Gastrocnemius medialis (tissue), 4 donors: Measurements from ENCODE around the gene BMPER. TPM values are rescaled to one million over a fixed set of nuclear protein-coding genes. Genes with fewer than 3 reads are reported as not detected.
A peak's percentile ranks its signal among the peaks of the same experiment; 100 is the strongest.

Experiments used
- ATAC-seq, 2 donors: fragments of 150-250 bp; one replicate each; pipeline ENCODE4 v1.9.1; 2016
- DNase-seq, 2 donors: peaks; one replicate each; pipeline ENCODE4 v3.0.0-alpha.2; 2019
- H3K27ac ChIP-seq, 4 donors: fragments of 200-600 bp; sonication (generic); 1 replicate in 1 of 4; 2 replicates in 3 of 4; pipeline ENCODE4 v1.5.1; 2016 to 2018; ENCODE audit warnings: mild to moderate bottlenecking in 2 of 4, moderate library complexity in 1 of 4
- H3K27me3 ChIP-seq, 3 donors: fragments of 200-600 bp; sonication (generic) in 2 of 3; 1 replicate in 1 of 3; 2 replicates in 2 of 3; pipeline versions ENCODE4 v1.5.1 to v1.6.0; 2016 to 2019; ENCODE audit warnings: mild to moderate bottlenecking in 1 of 3, moderate library complexity in 1 of 3
- H3K36me3 ChIP-seq, 2 donors: fragments of 200-600 bp; sonication (generic) in 1 of 2; one replicate each; pipeline ENCODE4 v1.5.1; 2017 to 2018
- H3K4me1 ChIP-seq, 2 donors: fragments of 200-600 bp; sonication (generic) in 1 of 2; one replicate each; pipeline ENCODE4 v1.5.1; 2016 to 2017; ENCODE audit warnings: mild to moderate bottlenecking in 2 of 2
- H3K4me3 ChIP-seq, 4 donors: fragments of 200-600 bp; sonication (generic) in 3 of 4; 1 replicate in 1 of 4; 2 replicates in 3 of 4; pipeline ENCODE4 v1.5.1; 2016 to 2019; ENCODE audit warnings: mild to moderate bottlenecking in 2 of 4
- H3K9me3 ChIP-seq, 3 donors: fragments of 200-600 bp; sonication (generic) in 2 of 3; 1 replicate in 1 of 3; 2 replicates in 2 of 3; pipeline ENCODE4 v1.5.1; 2016 to 2019
- POLR2A ChIP-seq, 2 donors: fragments of 450-650 bp; IDR thresholded peaks; one replicate each; pipeline ENCODE4 v1.6.1; 2017; ENCODE audit warnings: antibody characterized with exemption in 2 of 2, mild to moderate bottlenecking in 2 of 2, moderate library complexity in 2 of 2
- in situ Hi-C, 4 donors: fragments of 200-750 bp; cut with MboI; loops; one replicate each; pipeline versions ENCODE4 v1.15.0 to v1.8.0; 2017; ENCODE audit warnings: low sequenced_read_pairs in 4 of 4
- intact Hi-C: fragments of 100-400 bp; cut with DNase I; formaldehyde crosslinking; loops from one replicate; pipeline ENCODE4 v1.15.1; 2023; ENCODE audit warnings: low total_unique reads
- total RNA-seq, 4 donors: library from RNA; depleted of rRNA; stranded (reverse); fragments of >200 nt; gene quantifications; one replicate each; pipeline versions ENCODE4 v1.1.0 to v1.2.3, GENCODE V29; 2016
- TF ChIP-seq, protein P1 (sequence below), 5 experiments: fragments of 450-650 bp in 3 of 5; fragments of 200-600 bp in 2 of 5; sonication (generic) in 2 of 5; IDR thresholded peaks in 4 of 5; conservative IDR thresholded peaks in 1 of 5; 1 replicate in 4 of 5; 2 replicates in 1 of 5; pipeline ENCODE4 v1.5.1; 2016 to 2019; ENCODE audit warnings: antibody characterized with exemption in 5 of 5, mild to moderate bottlenecking in 3 of 5, moderate library complexity in 3 of 5

The BMPER gene
- total RNA-seq, 4 donors from 2014 or later, result 1.7 to 11.0 (median 4.5) TPM

DNA sequence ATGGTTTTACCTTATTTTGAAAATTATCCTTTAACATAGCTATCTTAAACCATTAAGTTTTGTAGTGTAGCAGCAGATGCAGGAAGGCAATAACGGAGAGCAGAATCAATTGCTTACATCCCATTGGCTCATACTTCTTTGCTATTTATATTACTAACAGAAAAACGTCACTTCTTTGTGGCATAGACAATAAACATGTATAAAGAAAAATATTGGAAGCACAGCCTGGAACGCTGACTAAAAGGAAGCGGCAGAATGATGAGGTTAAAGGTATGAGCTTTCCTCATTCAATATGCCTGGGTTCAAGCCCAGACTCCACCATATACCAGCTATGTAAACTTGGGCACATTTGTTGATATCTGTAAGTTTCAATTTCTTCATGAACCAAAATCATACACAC, 24.0 kb upstream of the BMPER start:
- DNase-seq (no peak), ATAC-seq (no peak)
- Histone ChIP-seq H3K27me3 (no peaks in the 10 kb centered on the region), H3K4me3 (no peak overlapping the region), H3K4me1 (no peaks in the 10 kb centered on the region), H3K27ac (no peak overlapping the region), H3K36me3 (no peaks in the 10 kb centered on the region), H3K9me3 (no peaks in the 10 kb centered on the region)
- in situ Hi-C loops (no loop called here), intact Hi-C loops (no loop called here)
- no peak for TF ChIP-seq POLR2A (IDR thresholded peaks at IDR 0.05)
- TF ChIP-seq, protein P1, sequence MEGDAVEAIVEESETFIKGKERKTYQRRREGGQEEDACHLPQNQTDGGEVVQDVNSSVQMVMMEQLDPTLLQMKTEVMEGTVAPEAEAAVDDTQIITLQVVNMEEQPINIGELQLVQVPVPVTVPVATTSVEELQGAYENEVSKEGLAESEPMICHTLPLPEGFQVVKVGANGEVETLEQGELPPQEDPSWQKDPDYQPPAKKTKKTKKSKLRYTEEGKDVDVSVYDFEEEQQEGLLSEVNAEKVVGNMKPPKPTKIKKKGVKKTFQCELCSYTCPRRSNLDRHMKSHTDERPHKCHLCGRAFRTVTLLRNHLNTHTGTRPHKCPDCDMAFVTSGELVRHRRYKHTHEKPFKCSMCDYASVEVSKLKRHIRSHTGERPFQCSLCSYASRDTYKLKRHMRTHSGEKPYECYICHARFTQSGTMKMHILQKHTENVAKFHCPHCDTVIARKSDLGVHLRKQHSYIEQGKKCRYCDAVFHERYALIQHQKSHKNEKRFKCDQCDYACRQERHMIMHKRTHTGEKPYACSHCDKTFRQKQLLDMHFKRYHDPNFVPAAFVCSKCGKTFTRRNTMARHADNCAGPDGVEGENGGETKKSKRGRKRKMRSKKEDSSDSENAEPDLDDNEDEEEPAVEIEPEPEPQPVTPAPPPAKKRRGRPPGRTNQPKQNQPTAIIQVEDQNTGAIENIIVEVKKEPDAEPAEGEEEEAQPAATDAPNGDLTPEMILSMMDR (IDR thresholded peaks at IDR 0.05 in 4 of 5, conservative IDR thresholded peaks at IDR 0.05 in 1 of 5), result no peak

DNA sequence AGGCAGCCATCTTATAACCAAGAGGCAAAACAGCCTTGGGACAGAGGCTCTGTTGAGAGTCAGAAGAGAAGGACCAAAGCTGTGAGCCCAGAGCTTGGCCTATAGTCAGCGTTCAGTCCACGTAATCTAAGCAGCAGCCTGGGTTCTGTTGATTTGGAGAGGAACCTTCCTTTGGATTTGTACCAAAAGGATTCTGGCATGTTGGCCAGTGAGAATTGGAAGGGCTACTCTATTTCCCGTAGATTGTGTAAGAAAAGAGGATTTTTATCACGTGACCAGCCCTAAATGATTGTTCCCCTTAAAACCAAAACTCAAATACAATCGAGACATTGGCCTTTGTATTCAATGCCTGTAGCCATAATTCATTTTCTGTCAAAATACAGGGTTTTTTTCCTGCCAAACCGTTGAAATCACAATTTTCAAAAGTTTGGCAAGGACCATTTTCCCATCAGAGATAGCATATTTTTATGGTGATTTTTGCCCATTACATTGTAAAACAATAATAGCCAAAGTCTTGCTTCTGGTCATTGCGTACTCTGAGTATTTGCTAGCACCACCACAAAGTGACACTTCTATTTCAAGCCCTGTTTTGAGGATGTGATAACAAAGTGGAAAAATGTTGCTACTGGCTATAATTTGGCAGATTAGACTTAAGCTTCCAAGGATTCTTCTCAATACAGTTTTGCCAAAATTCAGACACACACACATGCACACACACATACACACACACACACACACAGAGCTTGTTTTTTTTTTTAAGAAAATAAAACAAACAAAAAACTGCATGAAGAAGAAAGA, 23.1 kb upstream of the BMPER start:
- intact Hi-C loops (no loop called here), in situ Hi-C loops (no loop called here)
- Histone ChIP-seq H3K27ac (no peak overlapping the region), H3K4me3 (no peak overlapping the region), H3K27me3 (no peaks in the 10 kb centered on the region), H3K9me3 (no peaks in the 10 kb centered on the region), H3K36me3 (no peaks in the 10 kb centered on the region), H3K4me1 (no peaks in the 10 kb centered on the region)
- DNase-seq (peak; percentile 12 to 52), ATAC-seq (peak; percentile 72 to 87)
- TF ChIP-seq POLR2A (IDR thresholded peaks at IDR 0.05), result no peak
- TF ChIP-seq, protein P1 (IDR thresholded peaks at IDR 0.05 in 4 of 5, conservative IDR thresholded peaks at IDR 0.05 in 1 of 5), result no peak

DNA sequence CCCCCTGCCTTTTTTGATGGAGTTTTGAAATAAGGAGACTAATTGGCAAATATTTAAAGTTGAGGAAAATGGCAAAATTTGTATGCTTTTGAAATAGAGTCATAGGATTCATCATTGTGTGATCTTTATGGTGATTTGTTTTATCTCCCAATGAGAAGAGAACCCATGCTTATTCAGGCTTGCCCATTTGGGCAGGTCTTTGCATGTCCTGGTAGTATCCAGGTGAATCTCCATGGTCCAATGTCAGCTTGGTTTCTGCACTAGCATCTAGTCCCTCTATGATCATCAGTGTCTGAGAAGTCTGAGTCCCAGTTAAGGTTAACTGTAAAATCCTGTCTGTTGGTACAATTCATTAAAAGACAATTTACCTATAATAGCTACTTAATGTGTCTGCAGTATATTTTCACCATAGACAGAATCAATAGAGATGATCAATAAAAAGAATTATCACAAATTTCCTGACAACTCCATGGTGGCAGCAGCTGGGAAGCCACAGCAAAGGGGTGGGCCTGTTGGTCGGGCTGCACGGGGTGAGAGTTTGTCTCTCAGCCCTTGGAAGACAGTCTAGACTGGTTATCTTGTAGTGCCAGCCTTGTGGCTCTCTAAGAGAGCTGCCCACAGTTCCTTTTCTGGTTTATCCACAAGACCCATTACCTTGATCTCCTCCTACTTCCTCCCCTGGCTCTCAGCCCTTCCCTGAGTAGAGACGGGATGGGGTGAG, 22.2 kb upstream of the BMPER start:
- Histone ChIP-seq H3K4me1 (no peaks in the 10 kb centered on the region), H3K9me3 (no peaks in the 10 kb centered on the region), H3K27me3 (no peaks in the 10 kb centered on the region), H3K36me3 (no peaks in the 10 kb centered on the region), H3K27ac (no peak overlapping the region), H3K4me3 (no peak overlapping the region)
- in situ Hi-C loops (no loop called here), intact Hi-C loops (no loop called here)
- TF ChIP-seq POLR2A (IDR thresholded peaks at IDR 0.05), result no peak
- DNase-seq (no peak), ATAC-seq (no peak)

DNA sequence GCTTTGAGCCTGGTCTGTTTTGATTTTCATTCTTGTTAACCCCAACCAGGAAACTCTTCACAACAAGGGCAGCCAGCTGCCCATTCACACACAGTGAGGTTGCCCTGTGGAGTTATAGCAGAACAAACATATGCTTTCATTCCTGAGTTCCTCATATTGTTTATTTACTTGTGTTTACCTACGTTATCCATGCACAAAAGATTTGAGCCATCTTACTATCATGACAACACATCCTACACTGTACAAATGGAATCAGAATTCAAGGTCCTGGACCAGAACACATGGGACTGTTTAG, 21.7 kb upstream of the BMPER start:
- ATAC-seq (no peak), DNase-seq (no peak)
- H3K9me3 ChIP-seq, result no peaks in the 10 kb centered on the region
- in situ Hi-C loops (no loop called here), intact Hi-C loops (no loop called here)
- TF ChIP-seq, protein P1 (IDR thresholded peaks at IDR 0.05 in 4 of 5, conservative IDR thresholded peaks at IDR 0.05 in 1 of 5), result no peak
- no peak for TF ChIP-seq POLR2A (IDR thresholded peaks at IDR 0.05)
- H3K4me3 ChIP-seq, result no peak overlapping the region
- H3K27ac ChIP-seq, result no peak overlapping the region
- no peaks in the 10 kb centered on the region for H3K27me3 ChIP-seq
- no peaks in the 10 kb centered on the region for H3K36me3 ChIP-seq
- H3K4me1 ChIP-seq, result no peaks in the 10 kb centered on the region

DNA sequence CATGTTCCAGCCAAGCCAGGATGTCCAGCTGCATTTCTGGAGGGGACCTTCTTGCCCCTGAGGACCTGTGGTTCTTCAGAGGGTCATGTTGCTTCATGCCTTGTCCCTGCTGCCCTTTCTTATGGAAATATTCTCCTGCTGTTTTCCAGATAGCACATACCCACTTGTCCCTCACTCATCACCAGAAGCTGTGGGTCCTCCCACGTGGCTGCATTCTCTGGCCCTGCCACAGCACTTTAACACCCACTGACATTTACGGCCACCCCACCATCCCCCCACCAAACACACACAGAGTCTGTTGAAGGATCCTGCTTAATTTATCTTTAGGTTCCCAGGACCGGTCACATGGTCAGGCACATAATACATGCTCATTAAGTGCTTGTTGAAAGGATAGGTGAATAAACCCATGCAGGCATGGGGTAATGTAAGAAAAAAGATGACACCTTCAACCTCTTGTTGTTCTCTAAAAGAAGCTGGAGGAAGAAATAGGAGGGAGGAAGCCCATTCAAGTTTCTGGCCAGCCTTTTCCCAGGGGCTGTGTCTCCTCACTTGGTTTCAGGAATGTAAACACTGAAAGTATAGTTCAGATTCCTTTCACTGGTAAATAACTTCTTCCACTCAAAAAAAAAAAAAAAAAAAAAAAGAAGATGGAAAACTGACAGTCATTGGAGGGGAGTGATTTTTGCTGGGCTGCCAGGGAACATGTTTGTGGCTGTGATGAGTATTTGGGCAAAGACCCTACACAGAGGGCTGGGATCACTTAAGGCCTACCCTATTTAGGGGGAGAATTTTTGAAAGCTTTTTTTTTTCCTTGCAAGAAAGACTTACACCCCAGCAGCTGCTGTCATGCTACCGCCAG, 19.8 kb upstream of the BMPER start:
- H3K27me3 ChIP-seq, result no peaks in the 10 kb centered on the region
- H3K36me3 ChIP-seq, result no peaks in the 10 kb centered on the region
- H3K4me1 ChIP-seq, result no peaks in the 10 kb centered on the region
- H3K4me3 ChIP-seq, result no peak overlapping the region
- in situ Hi-C loops, result no loop called here
- H3K9me3 ChIP-seq, result no peaks in the 10 kb centered on the region
- intact Hi-C loops, result no loop called here
- no peak for TF ChIP-seq POLR2A (IDR thresholded peaks at IDR 0.05)
- TF ChIP-seq, protein P1 (IDR thresholded peaks at IDR 0.05 in 4 of 5, conservative IDR thresholded peaks at IDR 0.05 in 1 of 5), result no peak
- H3K27ac ChIP-seq, result no peak overlapping the region
- ATAC-seq (no peak), DNase-seq (no peak)
